Trophoblast cell (in vitro differentiated cells and primary cell): ENCODE data around the gene HMCN2.

Experiments used
- DNase-seq, 2 donors: peaks; one replicate each; pipeline ENCODE4 v3.0.0-alpha.2; 2016
- H2AFZ ChIP-seq: 2 replicates; pipeline ENCODE4 v1.6.1; 2013; ENCODE audit warnings: low read length, moderate library complexity, mild to moderate bottlenecking; ENCODE audit not compliant: insufficient read depth, poor library complexity
- H2AK5ac ChIP-seq: 2 replicates; pipeline ENCODE4 v1.6.1; 2013; ENCODE audit warnings: mild to moderate bottlenecking, low read length
- H2BK120ac ChIP-seq: 2 replicates; pipeline ENCODE4 v1.6.1; 2013; ENCODE audit warnings: low read length, mild to moderate bottlenecking, moderate library complexity; ENCODE audit not compliant: insufficient read depth, poor library complexity
- H2BK12ac ChIP-seq: 2 replicates; pipeline ENCODE4 v1.6.1; 2013; ENCODE audit warnings: mild to moderate bottlenecking, low read length, moderate library complexity
- H2BK5ac ChIP-seq: 2 replicates; pipeline ENCODE4 v1.6.1; 2013; ENCODE audit warnings: low read length, low read depth, moderate library complexity, mild to moderate bottlenecking; ENCODE audit not compliant: poor library complexity
- H3K14ac ChIP-seq: 2 replicates; pipeline ENCODE4 v1.6.1; 2013; ENCODE audit warnings: mild to moderate bottlenecking, low read length
- H3K18ac ChIP-seq: 2 replicates; pipeline ENCODE4 v1.6.1; 2013; ENCODE audit warnings: mild to moderate bottlenecking, low read length
- H3K23ac ChIP-seq: 2 replicates; pipeline ENCODE4 v1.6.1; 2013; ENCODE audit warnings: low read length
- H3K27ac ChIP-seq: 2 replicates; pipeline ENCODE4 v1.5.1; 2013; ENCODE audit warnings: low read depth, mild to moderate bottlenecking, inconsistent platforms, low read length, moderate library complexity
- H3K27me3 ChIP-seq: 2 replicates; pipeline ENCODE4 v1.6.1; 2013; ENCODE audit warnings: inconsistent platforms, mild to moderate bottlenecking, low read length, moderate library complexity; ENCODE audit not compliant: insufficient read depth
- H3K36me3 ChIP-seq, 2 experiments: 1 replicate in 1 of 2; 2 replicates in 1 of 2; pipeline ENCODE4 v1.6.1; 2013; ENCODE audit warnings: low read length in 2 of 2, mild to moderate bottlenecking in 2 of 2, moderate library complexity in 1 of 2; ENCODE audit not compliant: insufficient read depth in 2 of 2, control insufficient read depth in 1 of 2
- H3K4ac ChIP-seq: 2 replicates; pipeline ENCODE4 v1.6.1; 2013; ENCODE audit warnings: low read depth, mild to moderate bottlenecking, low read length, moderate library complexity
- H3K4me1 ChIP-seq, 2 experiments: 1 replicate in 1 of 2; 2 replicates in 1 of 2; pipeline ENCODE4 v1.6.1; 2013; ENCODE audit warnings: low read length in 2 of 2, mild to moderate bottlenecking in 2 of 2, moderate library complexity in 1 of 2; ENCODE audit not compliant: insufficient read depth in 2 of 2, control insufficient read depth in 1 of 2
- H3K4me2 ChIP-seq: 2 replicates; pipeline ENCODE4 v1.6.1; 2013; ENCODE audit warnings: inconsistent platforms, mild to moderate bottlenecking, low read length, moderate library complexity
- H3K4me3 ChIP-seq: 2 replicates; pipeline ENCODE4 v1.5.1; 2013; ENCODE audit warnings: mild to moderate bottlenecking, low read depth, low read length, inconsistent platforms
- H3K79me1 ChIP-seq: one replicate; pipeline ENCODE4 v1.6.1; 2013; ENCODE audit warnings: low read length
- H3K79me2 ChIP-seq: 2 replicates; pipeline ENCODE4 v1.6.1; 2013; ENCODE audit warnings: low read length, mild to moderate bottlenecking; ENCODE audit not compliant: control insufficient read depth, insufficient read depth, poor library complexity
- H3K9ac ChIP-seq: 2 replicates; pipeline ENCODE4 v1.6.1; 2013; ENCODE audit warnings: mild to moderate bottlenecking, low read length
- H3K9me3 ChIP-seq: 2 replicates; pipeline ENCODE4 v1.6.1; 2013; ENCODE audit warnings: low read depth, mild to moderate bottlenecking, control low read depth, inconsistent platforms, low read length; ENCODE audit not compliant: insufficient read depth
- H4K12ac ChIP-seq: 2 replicates; pipeline ENCODE4 v1.6.1; 2013; ENCODE audit warnings: low read depth, mild to moderate bottlenecking, low read length, moderate library complexity
- H4K8ac ChIP-seq: 2 replicates; pipeline ENCODE4 v1.6.1; 2013; ENCODE audit warnings: low read depth, mild to moderate bottlenecking, low read length, moderate library complexity
- H4K91ac ChIP-seq: one replicate; pipeline ENCODE4 v1.6.1; 2013; ENCODE audit warnings: low read depth, mild to moderate bottlenecking, low read length, moderate library complexity
- WGBS: extraction: QIAGEN DNeasy Blood & Tissue Kit; methylation state at CpG from one replicate; pipeline ENCODE4 v1.1.7; 2013; ENCODE audit warnings: missing lambda C conversion rate; ENCODE audit not compliant: insufficient read length, insufficient coverage; ENCODE audit errors: extremely low coverage; 5-methylcytosine and 5-hydroxymethylcytosine counted together

The HMCN2 gene

DNA sequence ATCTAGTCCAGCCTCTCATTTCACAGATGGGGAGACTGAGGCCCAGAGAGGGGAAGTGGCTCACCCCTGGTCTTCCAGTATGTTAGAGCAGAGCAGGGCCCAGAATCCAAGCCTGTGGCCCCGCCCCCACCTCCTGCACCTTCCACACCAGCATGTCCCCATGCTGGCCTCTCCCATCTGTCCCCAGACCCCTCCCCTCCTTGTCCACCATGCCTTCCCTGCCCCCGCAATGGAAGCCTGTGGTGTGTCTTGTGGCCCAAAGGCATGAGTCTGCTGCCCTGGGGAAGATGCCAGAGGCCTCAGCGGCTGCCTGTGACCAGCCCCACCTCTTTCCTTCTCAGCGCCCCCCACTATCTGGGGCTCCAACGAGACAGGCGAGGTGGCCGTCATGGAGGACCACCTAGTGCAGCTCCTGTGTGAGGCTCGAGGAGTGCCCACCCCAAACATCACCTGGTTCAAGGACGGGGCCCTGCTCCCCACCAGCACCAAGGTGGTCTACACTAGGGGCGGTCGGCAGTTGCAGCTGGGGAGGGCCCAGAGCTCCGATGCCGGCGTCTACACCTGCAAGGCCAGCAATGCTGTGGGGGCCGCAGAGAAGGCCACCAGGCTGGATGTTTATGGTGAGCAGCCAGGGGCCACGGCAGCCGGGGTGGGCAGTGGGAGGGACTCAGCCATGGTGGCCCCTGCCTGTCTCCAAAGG is 87.2 kb downstream of the HMCN2 start:
- no peak overlapping the region for H2AK5ac ChIP-seq
- no peak overlapping the region for H3K4ac ChIP-seq
- H3K4me3 ChIP-seq, result no peak overlapping the region
- H4K12ac ChIP-seq, result no peak overlapping the region
- H3K36me3 ChIP-seq, result no peaks in the 10 kb centered on the region
- H3K18ac ChIP-seq, result no peak overlapping the region
- DNase-seq, result no peak
- no peak overlapping the region for H3K14ac ChIP-seq
- no CpG with 5 or more reads among the region's 17 CpGs for WGBS
- H2BK120ac ChIP-seq, result no peak overlapping the region
- H3K9ac ChIP-seq, result no peak overlapping the region
- H2BK5ac ChIP-seq, result no peak overlapping the region
- H4K8ac ChIP-seq, result no peak overlapping the region
- peaks cover 4% of the 10 kb centered on the region for H3K9me3 ChIP-seq
- H3K4me1 ChIP-seq, result no peaks in the 10 kb centered on the region
- no peak overlapping the region for H4K91ac ChIP-seq
- no peak overlapping the region for H2BK12ac ChIP-seq
- no peaks in the 10 kb centered on the region for H3K79me1 ChIP-seq
- no peaks in the 10 kb centered on the region for H3K27me3 ChIP-seq
- H3K27ac ChIP-seq, result no peak overlapping the region
- H3K23ac ChIP-seq, result no peak overlapping the region
- no peaks in the 10 kb centered on the region for H3K79me2 ChIP-seq
- no peak overlapping the region for H2AFZ ChIP-seq
- no peak overlapping the region for H3K4me2 ChIP-seq

DNA sequence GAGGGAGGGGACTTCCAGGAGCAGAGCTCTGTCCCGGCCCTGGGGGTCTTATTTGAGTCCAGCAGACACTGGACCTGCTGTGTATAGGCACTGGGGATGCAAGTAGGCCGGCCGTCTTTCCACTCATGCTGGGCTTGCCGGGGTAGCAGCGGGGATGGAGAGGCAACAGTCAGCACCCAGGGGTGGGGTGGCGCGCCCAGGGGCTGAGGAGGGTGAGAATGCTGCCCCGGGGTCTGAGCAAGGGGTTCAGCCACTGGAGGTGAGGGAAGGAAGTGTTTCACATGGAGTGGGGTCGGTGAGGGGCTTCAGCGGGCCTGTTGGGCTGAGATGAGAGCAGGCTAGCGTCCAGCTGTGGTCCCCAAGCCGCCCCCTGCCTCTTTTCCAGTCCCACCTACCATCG is 88.8 kb downstream of the HMCN2 start:
- Histone ChIP-seq H4K91ac (no peak overlapping the region), H4K8ac (no peak overlapping the region), H2AK5ac (no peak overlapping the region), H3K27me3 (no peaks in the 10 kb centered on the region), H3K14ac (no peak overlapping the region), H3K9me3 (peaks cover 6% of the 10 kb centered on the region), H3K36me3 (no peaks in the 10 kb centered on the region), H3K4me1 (no peaks in the 10 kb centered on the region), H3K9ac (no peak overlapping the region), H2AFZ (no peak overlapping the region), H3K4ac (no peak overlapping the region), H3K27ac (no peak overlapping the region), H2BK5ac (no peak overlapping the region), H3K18ac (no peak overlapping the region), H3K79me2 (no peaks in the 10 kb centered on the region), H4K12ac (no peak overlapping the region), H3K4me3 (no peak overlapping the region), H3K23ac (no peak overlapping the region), H3K4me2 (no peak overlapping the region), H2BK12ac (no peak overlapping the region), H3K79me1 (no peaks in the 10 kb centered on the region), H2BK120ac (no peak overlapping the region)
- no peak for DNase-seq
- no CpG with 5 or more reads among the region's 13 CpGs for WGBS

DNA sequence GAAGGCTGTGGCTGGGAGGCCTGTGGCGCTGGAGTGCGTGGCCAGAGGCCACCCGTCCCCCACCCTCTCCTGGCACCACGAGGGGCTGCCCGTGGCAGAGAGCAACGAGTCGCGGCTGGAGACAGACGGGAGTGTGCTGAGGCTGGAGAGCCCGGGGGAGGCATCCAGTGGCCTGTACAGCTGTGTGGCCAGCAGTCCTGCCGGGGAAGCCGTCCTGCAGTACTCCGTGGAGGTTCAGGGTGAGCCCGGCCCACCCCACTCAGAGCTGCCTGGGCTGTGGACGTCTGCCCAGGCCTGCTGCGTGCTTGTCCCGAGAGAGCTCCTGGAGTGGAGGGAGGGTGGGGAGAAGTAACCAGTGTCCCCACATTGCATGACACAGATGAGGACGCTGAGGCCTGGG is 89.2 kb downstream of the HMCN2 start:
- Histone ChIP-seq H3K36me3 (no peaks in the 10 kb centered on the region), H3K4ac (no peak overlapping the region), H4K8ac (no peak overlapping the region), H3K4me3 (no peak overlapping the region), H3K79me1 (no peaks in the 10 kb centered on the region), H3K9me3 (peaks cover 4% of the 10 kb centered on the region), H2BK120ac (no peak overlapping the region), H3K18ac (no peak overlapping the region), H2AK5ac (no peak overlapping the region), H2BK5ac (no peak overlapping the region), H4K12ac (no peak overlapping the region), H4K91ac (no peak overlapping the region), H3K4me2 (no peak overlapping the region), H3K4me1 (no peaks in the 10 kb centered on the region), H3K27ac (no peak overlapping the region), H3K9ac (no peak overlapping the region), H2BK12ac (no peak overlapping the region), H3K27me3 (no peaks in the 10 kb centered on the region), H3K79me2 (no peaks in the 10 kb centered on the region), H3K23ac (no peak overlapping the region), H2AFZ (no peak overlapping the region), H3K14ac (no peak overlapping the region)
- no peak for DNase-seq
- no CpG with 5 or more reads among the region's 18 CpGs for WGBS

DNA sequence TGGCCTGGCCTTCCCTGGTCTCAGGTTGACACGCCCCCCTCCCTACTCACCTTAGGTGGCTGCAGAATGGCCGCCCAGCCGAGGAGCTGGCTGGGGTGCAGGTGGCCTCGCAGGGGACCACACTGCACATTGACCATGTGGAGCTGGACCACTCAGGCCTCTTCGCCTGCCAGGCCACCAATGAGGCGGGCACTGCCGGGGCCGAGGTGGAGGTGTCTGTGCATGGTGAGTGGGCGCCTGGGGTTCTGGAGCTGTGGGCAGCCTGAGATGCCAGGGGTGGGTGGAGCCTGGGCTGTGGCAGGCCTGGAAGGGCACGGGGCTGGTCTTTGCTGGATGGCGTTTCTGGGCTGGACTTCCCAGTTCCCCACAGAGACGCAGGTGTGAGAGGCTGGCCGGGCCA is 90.5 kb downstream of the HMCN2 start:
- no peak overlapping the region for H4K91ac ChIP-seq
- H2AK5ac ChIP-seq, result no peak overlapping the region
- H2BK12ac ChIP-seq, result no peak overlapping the region
- no peaks in the 10 kb centered on the region for H3K36me3 ChIP-seq
- no peak overlapping the region for H3K9ac ChIP-seq
- WGBS, result no CpG with 5 or more reads among the region's 13 CpGs
- H2BK5ac ChIP-seq, result no peak overlapping the region
- H2AFZ ChIP-seq, result no peak overlapping the region
- H3K23ac ChIP-seq, result no peak overlapping the region
- DNase-seq, result no peak
- H4K8ac ChIP-seq, result no peak overlapping the region
- H3K18ac ChIP-seq, result no peak overlapping the region
- no peak overlapping the region for H3K4me2 ChIP-seq
- no peak overlapping the region for H3K14ac ChIP-seq
- no peaks in the 10 kb centered on the region for H3K27me3 ChIP-seq
- H3K4ac ChIP-seq, result no peak overlapping the region
- peaks cover 5% of the 10 kb centered on the region for H3K9me3 ChIP-seq
- no peak overlapping the region for H2BK120ac ChIP-seq
- no peaks in the 10 kb centered on the region for H3K4me1 ChIP-seq
- no peak overlapping the region for H3K27ac ChIP-seq
- H3K79me2 ChIP-seq, result no peaks in the 10 kb centered on the region
- no peaks in the 10 kb centered on the region for H3K79me1 ChIP-seq
- H3K4me3 ChIP-seq, result no peak overlapping the region
- H4K12ac ChIP-seq, result no peak overlapping the region
